ENCODE results near the gene CHGA.

Gene CHGA

DNA sequence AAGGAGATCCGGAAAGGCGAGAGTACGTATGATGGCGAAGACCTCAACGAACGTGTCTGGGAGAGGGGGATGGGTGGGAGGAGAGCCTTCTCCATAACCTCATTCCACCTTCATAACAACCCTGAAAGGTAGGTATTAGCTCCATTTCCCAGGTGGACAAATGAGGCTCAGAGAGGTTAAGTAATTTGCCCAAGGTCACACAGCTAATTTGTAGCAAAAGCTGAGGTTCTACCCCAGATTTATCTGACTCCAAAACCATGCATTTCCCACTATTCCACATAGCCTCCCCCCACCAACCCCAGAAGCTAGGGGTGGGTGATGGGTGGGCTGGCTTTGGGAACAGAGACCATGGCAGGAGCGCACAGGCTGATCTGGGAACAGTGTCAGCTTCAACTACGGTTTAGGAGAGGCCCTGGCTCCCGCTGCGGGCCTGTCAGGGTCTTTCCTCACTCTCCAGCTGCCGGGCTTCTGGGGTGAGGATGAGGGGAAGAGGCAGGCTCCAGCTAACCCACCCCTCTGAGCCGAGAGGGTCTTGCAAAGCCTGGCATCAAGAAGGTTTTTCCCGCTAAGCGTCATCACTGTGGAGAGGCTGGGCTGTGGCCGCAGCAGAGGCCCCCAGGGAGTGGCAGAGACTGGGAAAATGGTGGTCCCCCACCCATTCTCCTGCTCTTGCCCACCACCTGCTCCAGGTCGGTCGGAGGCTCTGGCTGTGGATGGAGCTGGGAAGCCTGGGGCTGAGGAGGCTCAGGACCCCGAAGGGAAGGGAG, 8.9 kb downstream of the CHGA start:
- no peak for DNase-seq

DNA sequence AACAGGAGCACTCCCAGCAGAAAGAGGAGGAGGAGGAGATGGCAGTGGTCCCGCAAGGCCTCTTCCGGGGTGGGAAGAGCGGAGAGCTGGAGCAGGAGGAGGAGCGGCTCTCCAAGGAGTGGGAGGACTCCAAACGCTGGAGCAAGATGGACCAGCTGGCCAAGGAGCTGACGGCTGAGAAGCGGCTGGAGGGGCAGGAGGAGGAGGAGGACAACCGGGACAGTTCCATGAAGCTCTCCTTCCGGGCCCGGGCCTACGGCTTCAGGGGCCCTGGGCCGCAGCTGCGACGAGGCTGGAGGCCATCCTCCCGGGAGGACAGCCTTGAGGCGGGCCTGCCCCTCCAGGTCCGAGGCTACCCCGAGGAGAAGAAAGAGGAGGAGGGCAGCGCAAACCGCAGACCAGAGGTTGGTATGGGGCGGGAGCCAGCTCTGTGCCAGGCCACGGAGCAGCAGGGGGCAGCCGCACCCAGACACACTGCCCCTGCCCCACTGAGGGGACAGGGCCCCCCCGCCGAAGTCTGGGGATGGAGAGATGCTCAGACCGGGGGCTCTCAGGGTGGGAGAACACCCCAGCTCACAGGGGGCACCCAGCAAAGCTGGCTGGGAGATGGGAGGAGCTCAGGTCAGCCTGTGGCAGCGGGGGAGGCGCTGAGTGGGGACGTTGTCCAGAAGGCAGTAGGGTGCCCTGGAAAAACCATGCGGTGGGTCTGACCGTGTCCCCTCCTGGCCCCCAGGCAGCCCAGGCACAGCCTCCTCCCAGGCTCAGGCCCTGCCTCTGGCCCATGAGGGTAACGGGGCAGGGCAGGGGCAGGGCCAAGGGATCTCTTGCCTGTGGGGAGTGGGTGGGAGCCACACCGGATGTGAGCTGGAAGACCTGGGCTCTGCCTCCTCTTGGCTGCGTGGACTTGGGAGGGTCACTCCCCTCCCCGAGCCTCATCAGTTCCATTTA, 9.8 kb downstream of the CHGA start:
- no peak for DNase-seq

DNA sequence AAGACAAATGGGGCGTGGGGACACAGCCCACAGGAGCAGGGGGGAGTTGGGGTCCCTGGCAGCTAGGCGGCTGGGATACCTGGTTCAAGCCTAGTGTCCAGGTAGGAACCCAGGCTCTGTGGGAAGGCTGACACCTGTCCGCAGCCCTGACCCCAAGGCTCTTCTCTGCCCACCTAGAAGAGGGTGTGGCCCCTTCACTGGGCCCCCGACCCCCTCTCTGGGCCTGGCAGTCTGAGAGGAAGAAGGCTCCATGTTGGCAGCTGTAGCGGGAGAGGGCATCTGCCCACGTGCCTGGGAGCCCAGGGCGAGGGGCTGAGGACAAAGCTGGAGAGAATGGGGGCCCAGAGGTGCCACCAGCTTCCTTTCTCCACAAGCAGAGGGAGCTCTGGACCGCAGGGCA, 10.5 kb downstream of the CHGA start:
- DNase-seq, result no peak

DNA sequence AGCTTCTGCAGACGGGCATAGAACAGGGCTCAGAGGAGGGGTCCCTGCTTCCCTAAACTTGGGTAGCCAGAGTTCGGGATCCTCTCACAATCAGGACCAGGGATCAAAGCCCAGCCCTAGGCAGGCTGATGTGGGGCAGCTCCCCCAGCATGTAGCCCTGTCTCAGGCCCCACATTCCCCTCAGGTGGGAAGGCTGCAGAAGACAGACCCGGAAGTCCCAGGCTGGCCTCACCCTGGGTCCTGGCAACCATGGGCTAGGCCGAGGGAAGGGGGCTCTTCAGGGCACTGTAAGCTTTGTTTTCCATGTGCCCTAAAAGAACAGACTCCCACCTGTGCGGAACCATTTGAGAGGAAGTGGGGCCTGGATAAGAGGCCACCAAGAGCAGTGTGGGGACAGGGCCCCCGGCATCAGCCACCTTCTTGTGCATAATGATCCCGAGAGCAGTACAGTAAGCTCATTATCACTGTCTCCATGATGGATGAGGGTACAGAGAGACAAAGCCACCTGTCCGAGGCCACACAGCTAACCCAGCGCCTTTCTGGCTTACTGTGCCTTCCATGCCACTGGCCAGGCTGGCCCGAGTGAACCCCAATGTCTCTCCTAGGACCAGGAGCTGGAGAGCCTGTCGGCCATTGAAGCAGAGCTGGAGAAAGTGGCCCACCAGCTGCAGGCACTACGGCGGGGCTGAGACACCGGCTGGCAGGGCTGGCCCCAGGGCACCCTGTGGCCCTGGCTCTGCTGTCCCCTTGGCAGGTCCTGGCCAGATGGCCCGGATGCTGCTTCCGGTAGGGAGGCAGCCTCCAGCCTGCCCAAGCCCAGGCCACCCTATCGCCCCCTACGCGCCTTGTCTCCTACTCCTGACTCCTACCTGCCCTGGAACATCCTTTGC, 11.5 kb downstream of the CHGA start:
- DNase-seq, result no peak

DNA sequence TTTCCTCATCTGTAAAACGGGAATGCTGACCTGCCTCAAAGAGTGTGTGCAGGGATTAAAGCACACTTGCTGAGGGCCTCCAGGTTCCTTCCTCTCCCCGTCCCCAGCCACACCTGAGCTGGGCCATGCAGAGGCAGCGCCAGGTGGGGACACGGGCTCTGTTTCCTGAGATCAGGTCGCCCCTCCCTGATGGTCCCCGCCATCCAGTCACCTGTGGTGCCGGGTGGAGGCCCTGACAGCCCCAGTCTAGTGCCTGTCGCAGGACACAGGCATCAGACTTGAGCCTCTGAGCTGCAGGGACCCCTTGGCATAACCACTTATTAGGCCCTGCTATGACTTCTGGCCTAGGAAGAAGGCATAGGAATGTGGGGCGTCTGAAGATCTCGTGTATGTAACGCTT, 12.5 kb downstream of the CHGA start:
- no peak for DNase-seq

GRCh38 chr14:92936085-92936484, 13.1 kb downstream of the CHGA start:
- no peak for DNase-seq

DNA sequence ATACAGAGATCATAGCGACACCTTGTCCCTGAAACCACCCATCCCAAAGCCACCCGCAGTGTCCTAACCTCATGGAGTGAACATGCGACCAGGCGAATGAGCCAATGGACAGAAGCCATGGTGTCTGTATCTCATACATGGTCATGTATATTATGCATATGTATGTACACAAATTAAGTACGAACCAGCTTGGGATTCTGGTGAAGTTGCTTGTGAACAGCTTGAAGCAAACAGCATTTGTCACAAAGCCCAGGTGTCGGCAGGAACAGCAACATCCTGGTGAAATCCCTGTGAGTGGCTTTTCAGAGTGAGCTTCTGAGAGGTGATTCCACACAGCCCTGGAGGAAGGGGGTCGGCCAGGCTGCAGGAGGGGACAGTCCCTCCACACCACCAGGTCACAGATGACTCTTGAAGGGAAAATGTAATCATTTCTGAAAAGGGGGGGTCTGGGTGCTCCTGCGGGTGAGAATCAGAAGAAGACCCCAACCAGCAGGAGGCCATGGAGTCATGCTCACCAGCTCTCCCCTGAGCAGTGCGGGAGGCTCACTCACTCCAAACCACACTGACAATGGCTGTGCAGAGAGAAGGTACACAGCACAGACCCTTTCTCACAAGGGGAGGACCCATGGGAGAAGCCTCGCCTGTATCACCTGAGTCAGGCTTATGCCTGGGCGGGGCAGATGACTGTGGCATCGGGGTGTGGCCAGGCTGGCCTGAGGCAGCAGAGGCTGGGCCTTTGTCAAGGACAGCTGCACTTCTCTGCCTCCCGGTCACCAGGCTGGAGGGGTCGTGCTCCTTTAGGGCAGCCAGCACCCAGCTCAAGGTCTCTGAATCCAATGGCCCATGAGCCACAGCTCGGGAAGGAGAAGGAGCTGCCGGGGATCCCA, 14.3 kb downstream of the CHGA start:
- no peak for DNase-seq

GRCh38 chr14:92938235-92938875, 15.4 kb downstream of the CHGA start:
- DNase-seq, result no peak

DNA sequence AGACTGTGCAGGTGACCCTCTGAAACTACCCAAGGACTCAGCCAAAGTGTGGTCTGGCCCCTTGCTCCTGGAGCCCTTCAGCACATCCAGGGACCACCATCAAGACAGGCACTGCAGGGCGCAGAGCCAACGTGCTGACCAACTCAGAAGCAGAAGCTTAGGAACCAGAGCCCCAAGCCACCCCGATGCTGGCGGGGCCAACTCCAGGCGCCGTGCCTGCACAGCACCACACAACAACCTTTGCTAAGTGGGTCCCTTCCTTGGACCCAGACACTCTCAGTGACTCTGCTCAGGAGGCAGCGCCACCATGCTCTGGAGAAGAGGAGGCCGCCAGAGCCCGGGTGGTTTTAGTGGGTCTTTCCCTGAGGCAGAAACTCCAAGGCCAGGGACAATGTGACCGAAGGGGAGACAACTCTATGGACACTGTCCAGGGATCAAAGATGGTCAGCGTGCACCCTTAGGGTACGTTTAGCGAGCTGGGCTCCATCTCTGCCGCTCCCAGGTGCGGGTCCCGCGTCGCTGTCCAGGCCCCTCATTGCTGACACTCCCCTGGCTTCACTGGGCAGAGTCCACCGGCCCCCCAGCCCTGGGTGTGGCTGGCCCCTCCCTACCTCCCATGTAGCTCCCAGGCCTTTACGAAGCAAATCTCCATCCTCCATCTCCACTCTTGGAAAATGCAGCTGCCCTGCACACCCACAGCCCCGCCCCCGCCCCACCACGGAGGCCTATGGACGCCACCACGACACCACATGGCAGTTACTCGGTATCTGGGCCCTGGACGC, 16.1 kb downstream of the CHGA start:
- no peak for DNase-seq

- no peak for DNase-seq
Measured at GRCh38 chr14:92939699-92940098, 16.7 kb downstream of the CHGA start.

DNA sequence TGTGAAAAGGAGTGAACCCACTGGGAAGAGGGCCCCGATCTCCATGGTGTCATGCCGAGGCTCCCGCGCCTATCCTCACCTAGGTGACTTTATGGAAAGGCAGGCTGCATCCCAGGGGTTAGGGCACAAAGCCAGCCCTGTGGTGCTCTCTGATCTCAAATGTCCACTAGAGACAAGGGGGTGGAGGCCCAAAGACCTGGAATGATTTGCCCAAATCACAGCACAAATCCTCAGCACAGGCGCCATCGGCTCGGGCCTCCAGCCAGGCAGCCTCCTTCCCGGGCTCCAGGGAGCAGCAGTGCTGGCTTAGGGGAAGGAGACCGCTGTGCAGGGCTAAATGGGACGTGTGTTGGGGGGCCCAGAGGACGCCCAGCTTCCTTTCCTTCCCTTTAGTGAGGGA, 17.6 kb downstream of the CHGA start:
- DNase-seq, result no peak

DNA sequence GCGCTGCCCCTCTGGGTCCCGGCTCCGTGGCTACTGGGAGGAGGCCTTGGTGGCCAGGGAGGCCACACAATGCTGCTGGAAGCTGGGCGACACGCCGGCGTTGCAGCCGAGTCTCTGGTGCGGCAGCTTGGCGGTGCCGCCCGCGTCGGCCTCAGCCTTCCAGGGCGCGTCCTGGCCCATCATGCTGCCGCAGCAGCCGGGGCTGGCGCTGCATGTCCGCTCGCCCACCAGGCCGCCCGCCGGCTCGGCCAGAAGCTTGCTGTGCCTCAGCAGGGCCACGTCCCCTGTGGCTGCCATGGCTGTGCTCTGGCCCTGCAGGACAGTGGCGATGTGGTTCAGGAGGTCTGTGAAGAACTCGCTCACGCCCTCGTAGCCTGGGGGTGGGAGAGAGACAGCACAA, 18.6 kb downstream of the CHGA start:
- no peak for DNase-seq

DNA sequence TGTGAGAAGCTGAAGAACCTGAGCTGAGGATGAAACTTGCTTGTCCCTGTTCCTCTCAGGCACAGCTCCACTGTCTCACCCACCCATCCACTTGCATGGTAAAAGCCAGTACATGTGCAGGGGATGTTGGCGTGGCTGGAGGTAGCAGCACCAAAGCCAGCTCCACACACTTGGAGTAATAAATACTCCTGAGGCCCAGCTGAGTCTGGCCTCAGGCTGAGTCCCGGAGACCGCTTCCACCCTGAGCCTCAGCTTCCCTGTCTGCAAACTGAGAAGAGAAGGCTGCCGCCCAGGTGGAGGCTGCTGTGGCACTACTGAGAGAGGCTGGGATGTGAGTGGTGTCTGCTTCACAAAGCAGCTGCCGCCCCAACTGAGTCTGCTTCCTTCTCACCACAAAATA, 19.2 kb downstream of the CHGA start:
- DNase-seq, result no peak

DNA sequence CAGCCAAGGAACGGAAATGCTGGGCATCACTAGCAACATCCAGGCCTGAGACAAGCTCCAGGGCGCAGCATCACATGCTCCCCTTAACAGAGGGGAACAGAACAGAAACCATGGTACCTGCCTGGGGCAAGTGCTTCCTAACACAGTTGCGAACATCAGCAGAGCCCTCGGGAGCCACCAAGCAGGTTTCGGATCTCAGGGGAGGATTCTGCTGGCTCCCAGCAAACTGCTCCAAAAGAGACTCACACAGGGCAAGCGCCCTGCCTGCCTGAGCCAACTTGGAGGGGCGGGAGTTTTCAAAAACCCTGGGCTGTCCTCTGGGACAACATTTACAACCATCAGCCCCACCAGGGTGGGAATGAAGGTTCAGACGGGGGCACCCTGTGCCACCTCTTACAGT, 19.6 kb downstream of the CHGA start:
- no peak for DNase-seq

- no peak for DNase-seq
Measured at GRCh38 chr14:92942976-92943710, 20.2 kb downstream of the CHGA start.

DNA sequence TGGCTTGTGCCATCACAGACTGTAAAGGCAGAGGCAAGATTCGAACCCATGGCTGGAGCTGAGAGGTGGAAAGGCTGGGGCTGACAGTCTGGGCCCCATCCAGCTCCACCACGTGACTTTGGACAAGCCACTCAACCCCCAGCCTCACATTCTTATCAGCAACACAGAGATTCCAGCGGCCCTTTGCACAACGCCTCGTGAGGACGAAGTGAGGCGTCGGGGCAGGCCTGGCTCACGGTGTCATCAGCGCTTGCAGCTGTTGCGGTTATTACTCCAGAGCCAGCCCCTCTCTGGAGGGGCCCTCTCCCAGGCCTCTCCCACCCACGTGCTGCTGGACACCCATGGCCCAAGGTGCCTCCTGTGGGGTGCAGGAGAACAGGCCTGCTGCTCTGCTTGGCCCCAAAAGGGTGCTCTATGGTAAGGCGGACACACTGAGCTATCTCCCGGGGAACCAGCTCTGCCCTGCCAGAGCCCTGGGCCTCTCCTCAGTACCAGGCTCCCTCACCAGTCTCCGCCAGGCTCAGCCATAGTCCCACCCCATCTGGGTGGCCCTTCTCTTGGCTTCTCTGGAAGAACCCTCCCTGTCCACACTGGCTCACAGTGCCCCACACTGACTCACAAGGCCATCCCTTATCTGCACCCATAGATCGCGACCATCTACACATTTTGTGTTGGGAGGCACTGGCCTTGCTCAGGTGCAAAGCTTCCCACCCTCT, 21.1 kb downstream of the CHGA start:
- DNase-seq, result no peak

- no peak for DNase-seq
Measured at GRCh38 chr14:92944976-92945375, 22.0 kb downstream of the CHGA start.

DNA sequence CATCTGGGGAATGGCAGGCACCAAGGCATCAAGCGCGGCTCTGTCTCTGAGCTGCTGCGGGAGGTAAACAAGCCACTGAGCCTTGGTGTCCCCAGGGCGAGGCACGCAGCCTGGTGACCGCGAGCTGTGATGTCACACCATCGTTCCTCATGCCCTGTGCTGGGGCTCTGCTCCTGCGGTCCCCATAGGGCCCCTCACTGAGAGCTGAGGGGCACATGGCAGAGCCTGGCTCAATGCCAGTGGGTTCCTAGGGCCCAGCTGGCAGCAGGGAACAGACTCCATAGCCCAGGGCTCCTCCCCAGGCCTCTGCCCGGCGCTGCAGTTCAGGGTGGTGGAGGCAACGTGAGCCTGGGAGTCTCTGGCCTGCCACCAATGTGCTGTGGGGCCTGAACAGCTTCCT, 22.6 kb downstream of the CHGA start:
- DNase-seq, result no peak
